ENCODE measurements around the gene MANEAL. TPM values are rescaled to one million over a fixed set of nuclear protein-coding genes. Genes with fewer than 3 reads are reported as not detected.

The MANEAL gene
- polyA plus RNA-seq, 3 donors: 0.24 to 0.56 TPM; not detected in 1

DNA sequence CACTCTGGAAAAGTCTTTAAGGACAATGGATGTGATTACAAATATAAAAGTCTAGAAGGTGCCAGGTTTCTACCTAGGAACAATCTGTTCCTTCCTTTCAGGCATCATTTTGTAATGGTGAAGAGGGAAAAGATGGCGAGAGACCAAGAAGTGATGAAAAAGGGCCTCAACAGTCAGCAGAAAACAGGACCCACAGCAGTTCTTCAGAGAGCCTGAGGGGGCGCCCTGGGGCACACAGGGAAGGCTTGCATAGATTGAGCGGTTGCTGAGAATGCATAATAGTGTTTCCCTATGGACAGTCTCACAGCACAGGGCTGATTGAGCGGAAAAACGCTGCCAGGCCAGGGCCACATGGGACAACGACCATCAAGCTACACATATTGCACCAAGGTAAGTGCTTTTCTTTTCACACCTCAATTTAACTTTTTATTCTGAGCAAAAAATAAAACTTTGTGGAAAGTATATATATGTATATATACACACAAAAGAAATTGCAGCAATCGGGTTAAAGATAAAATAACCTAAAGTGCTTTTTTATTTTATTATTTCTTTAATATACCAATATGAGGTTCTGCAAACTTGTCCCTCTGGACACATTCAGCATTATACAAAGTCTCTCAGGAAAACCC, 17.5 kb downstream of the MANEAL start:
- no peaks in the 10 kb centered on the region for H3K9me3 ChIP-seq (replicated peaks in 1 of 2; ENCODE audit: control insufficient read depth in 1 of 2, insufficient read depth in 1 of 2, low read length in 2 of 2)
- Mint-ChIP-seq H3K4me1 (peaks cover 54% of the 10 kb centered on the region), H3K4me3 (no peak overlapping the region), H3K27ac (peak overlapping the region in 6 of 7 donors; percentile 22 to 50 (median 38)), H3K9me3 (no peaks in the 10 kb centered on the region), H3K36me3 (peaks cover 46 to 60% of the 10 kb centered on the region in 2 donors), H3K27me3 (ENCODE audit: low read depth in 3 of 3) (no peaks in the 10 kb centered on the region)
- H2AFZ ChIP-seq (ENCODE audit: insufficient read depth, low read depth, low read length, poor library complexity, severe bottlenecking): no peak overlapping the region
- peak; percentile 65 to 81 (median 80) for DNase-seq
- H3K4me2 ChIP-seq (replicated peaks; ENCODE audit: extremely low read depth, low read length, poor library complexity, severe bottlenecking): no peak overlapping the region
- peaks cover 23 to 51% of the 10 kb centered on the region in 2 donors for H3K36me3 ChIP-seq (replicated peaks in 1 of 2; ENCODE audit: control insufficient read depth in 1 of 2, insufficient read depth in 2 of 2, low read length in 2 of 2)
- no CpG with 5 or more reads among the region's 7 CpGs for WGBS (ENCODE audit: insufficient coverage)
- H3K27me3 ChIP-seq (ENCODE audit: control insufficient read depth in 2 of 2, insufficient read depth in 2 of 2, low read length in 2 of 2): no peaks in the 10 kb centered on the region
- H3K9ac ChIP-seq (ENCODE audit: insufficient read depth, low read length, poor library complexity, severe bottlenecking): no peak overlapping the region
- H3K79me2 ChIP-seq (ENCODE audit: insufficient read depth, low read length): peaks cover 82% of the 10 kb centered on the region
- peak overlapping the region in 1 of 2 donors; percentile 9 for H3K27ac ChIP-seq (ENCODE audit: low read depth in 1 of 2, low read length in 2 of 2)
- H3K4me1 ChIP-seq (ENCODE audit: control insufficient read depth in 1 of 2, insufficient read depth in 2 of 2, low read length in 2 of 2): peaks cover 18 to 61% of the 10 kb centered on the region in 2 donors
- intact Hi-C loops (cut with micrococcal nuclease): loop anchor here in 1 of 2 donors (10.0 kb wide), 1 partner anchor 194 kb away; the partner anchor contains the start of gene FHL3
- no peak overlapping the region for H3K4me3 ChIP-seq (replicated peaks in 1 of 3; ENCODE audit: low read depth in 2 of 3, low read length in 3 of 3)
- peaks cover 84% of the 10 kb centered on the region for H4K20me1 ChIP-seq (ENCODE audit: insufficient read depth, low read length)
- peak; percentile 97 for TF ChIP-seq CTCF (IDR thresholded peaks at IDR 0.05)

- intact Hi-C loops (cut with micrococcal nuclease): loop anchor here in 1 of 2 donors (10.0 kb wide), 1 partner anchor 191 kb away; the partner anchor contains the start of gene FHL3
- no peak for DNase-seq
- H3K36me3 Mint-ChIP-seq: peaks cover 64 to 78% of the 10 kb centered on the region in 2 donors
Observed at GRCh38 chr1:37813529-37814145, 20.0 kb downstream of the MANEAL start.

More at GRCh38 chr1:37813529-37814145, 20.0 kb downstream of the MANEAL start:
- Histone ChIP-seq H3K4me2 (replicated peaks; ENCODE audit: extremely low read depth, low read length, poor library complexity, severe bottlenecking) (no peak overlapping the region), H3K36me3 (replicated peaks in 1 of 2; ENCODE audit: control insufficient read depth in 1 of 2, insufficient read depth in 2 of 2, low read length in 2 of 2) (peaks cover 43 to 68% of the 10 kb centered on the region in 2 donors), H3K4me1 (ENCODE audit: control insufficient read depth in 1 of 2, insufficient read depth in 2 of 2, low read length in 2 of 2) (peaks cover 8 to 47% of the 10 kb centered on the region in 2 donors), H3K27ac (ENCODE audit: low read depth in 1 of 2, low read length in 2 of 2) (peak overlapping the region in 1 of 2 donors; percentile 59), H2AFZ (ENCODE audit: insufficient read depth, low read depth, low read length, poor library complexity, severe bottlenecking) (no peak overlapping the region), H3K27me3 (ENCODE audit: control insufficient read depth in 2 of 2, insufficient read depth in 2 of 2, low read length in 2 of 2) (no peaks in the 10 kb centered on the region), H3K4me3 (replicated peaks in 1 of 3; ENCODE audit: low read depth in 2 of 3, low read length in 3 of 3) (no peak overlapping the region), H4K20me1 (ENCODE audit: insufficient read depth, low read length) (peaks cover 83% of the 10 kb centered on the region), H3K9me3 (replicated peaks in 1 of 2; ENCODE audit: control insufficient read depth in 1 of 2, insufficient read depth in 1 of 2, low read length in 2 of 2) (no peaks in the 10 kb centered on the region), H3K79me2 (ENCODE audit: insufficient read depth, low read length) (peaks cover 79% of the 10 kb centered on the region), H3K9ac (ENCODE audit: insufficient read depth, low read length, poor library complexity, severe bottlenecking) (no peak overlapping the region)
- Mint-ChIP-seq H3K27ac (peak overlapping the region in 4 of 7 donors; percentile 18 to 69 (median 54)), H3K4me3 (no peak overlapping the region), H3K4me1 (peaks cover 44% of the 10 kb centered on the region), H3K27me3 (ENCODE audit: low read depth in 3 of 3) (no peaks in the 10 kb centered on the region), H3K9me3 (no peaks in the 10 kb centered on the region)
- WGBS (ENCODE audit: insufficient coverage): no CpG with 5 or more reads among the region's 2 CpGs
- TF ChIP-seq CTCF (IDR thresholded peaks at IDR 0.05): no peak
